ENCODE data around the gene CELF2.

Gene CELF2

DNA sequence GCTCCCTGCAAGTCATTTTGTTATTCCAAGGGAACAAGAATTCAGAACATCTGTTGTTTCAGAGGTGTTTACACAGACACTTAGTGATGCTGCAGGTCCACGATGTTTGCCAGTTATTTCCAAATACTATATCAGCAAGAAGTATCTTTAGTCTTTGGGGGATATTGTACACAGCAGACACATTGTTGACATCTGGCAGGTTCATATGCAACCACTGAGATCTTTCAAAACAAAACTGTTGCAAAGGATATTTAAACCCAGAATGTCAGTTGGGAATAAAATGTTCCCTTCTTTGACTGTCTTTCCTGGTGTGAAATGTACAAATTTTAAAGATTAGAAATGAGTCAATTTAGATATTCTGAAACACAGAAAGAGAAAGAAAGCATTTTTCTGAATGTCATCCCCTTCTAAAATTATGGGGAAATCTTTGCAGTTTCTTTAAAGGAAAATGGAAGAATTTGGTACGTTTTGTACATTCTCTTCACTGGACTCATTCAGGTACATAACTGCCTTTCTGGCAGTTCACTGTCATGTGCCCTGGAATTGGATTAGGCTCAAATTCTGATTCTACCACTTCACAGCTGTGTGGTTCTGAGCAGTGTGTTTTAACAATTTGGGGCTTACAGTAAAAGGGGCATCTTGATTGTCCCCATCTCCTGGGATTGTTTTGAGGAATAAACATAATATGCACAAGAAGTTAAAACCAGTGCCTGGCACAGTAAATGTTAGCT is 40.3 kb upstream of the CELF2 start:
- ATAC-seq = no peak
- TF ChIP-seq ZNF70 (CRISPR knock-in tag; IDR thresholded peaks at IDR 0.05) (no peak), OSR1 (CRISPR knock-in tag; IDR thresholded peaks at IDR 0.05) (no peak), PATZ1 (CRISPR knock-in tag; IDR thresholded peaks at IDR 0.05; ENCODE audit: borderline replicate concordance) (no peak), BACH2 (CRISPR knock-in tag; IDR thresholded peaks at IDR 0.05; ENCODE audit: borderline replicate concordance) (no peak), ARNTL (CRISPR knock-in tag; IDR thresholded peaks at IDR 0.05; ENCODE audit: borderline replicate concordance, low read depth) (no peak), TSHZ2 (CRISPR knock-in tag; IDR thresholded peaks at IDR 0.05) (no peak), ZFP3 (CRISPR knock-in tag; IDR thresholded peaks at IDR 0.05) (no peak), RARB (CRISPR knock-in tag; IDR thresholded peaks at IDR 0.05) (no peak), TOX (CRISPR knock-in tag; IDR thresholded peaks at IDR 0.05; ENCODE audit: borderline replicate concordance) (no peak), ESRRG (CRISPR knock-in tag; IDR thresholded peaks at IDR 0.05) (no peak), PPARA (CRISPR knock-in tag; IDR thresholded peaks at IDR 0.05; ENCODE audit: borderline replicate concordance) (no peak), CSRNP3 (CRISPR knock-in tag; IDR thresholded peaks at IDR 0.05) (no peak), ZC3H10 (CRISPR knock-in tag; IDR thresholded peaks at IDR 0.05) (no peak), ZNF8 (CRISPR knock-in tag; IDR thresholded peaks at IDR 0.05) (no peak), ISL1 (CRISPR knock-in tag; IDR thresholded peaks at IDR 0.05) (no peak)
- TF ChIP-seq, protein P1, sequence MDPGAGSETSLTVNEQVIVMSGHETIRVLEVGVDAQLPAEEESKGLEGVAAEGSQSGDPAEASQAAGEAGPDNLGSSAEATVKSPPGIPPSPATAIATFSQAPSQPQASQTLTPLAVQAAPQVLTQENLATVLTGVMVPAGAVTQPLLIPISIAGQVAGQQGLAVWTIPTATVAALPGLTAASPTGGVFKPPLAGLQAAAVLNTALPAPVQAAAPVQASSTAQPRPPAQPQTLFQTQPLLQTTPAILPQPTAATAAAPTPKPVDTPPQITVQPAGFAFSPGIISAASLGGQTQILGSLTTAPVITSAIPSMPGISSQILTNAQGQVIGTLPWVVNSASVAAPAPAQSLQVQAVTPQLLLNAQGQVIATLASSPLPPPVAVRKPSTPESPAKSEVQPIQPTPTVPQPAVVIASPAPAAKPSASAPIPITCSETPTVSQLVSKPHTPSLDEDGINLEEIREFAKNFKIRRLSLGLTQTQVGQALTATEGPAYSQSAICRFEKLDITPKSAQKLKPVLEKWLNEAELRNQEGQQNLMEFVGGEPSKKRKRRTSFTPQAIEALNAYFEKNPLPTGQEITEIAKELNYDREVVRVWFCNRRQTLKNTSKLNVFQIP (CRISPR knock-in tag; IDR thresholded peaks at IDR 0.05; ENCODE audit: borderline replicate concordance, low read depth) = no peak

GRCh38 chr10:10977978-10978377 is 39.7 kb upstream of the CELF2 start:
- no peak for ATAC-seq
- TF ChIP-seq ESRRG (CRISPR knock-in tag; IDR thresholded peaks at IDR 0.05) (no peak), CSDC2 (CRISPR knock-in tag; IDR thresholded peaks at IDR 0.05) (no peak), ISL1 (CRISPR knock-in tag; IDR thresholded peaks at IDR 0.05) (no peak), ZFP30 (CRISPR knock-in tag; IDR thresholded peaks at IDR 0.05) (no peak), GLIS3 (CRISPR knock-in tag; IDR thresholded peaks at IDR 0.05) (no peak), BACH2 (CRISPR knock-in tag; IDR thresholded peaks at IDR 0.05; ENCODE audit: borderline replicate concordance) (no peak), OSR1 (CRISPR knock-in tag; IDR thresholded peaks at IDR 0.05) (no peak), TOX (CRISPR knock-in tag; IDR thresholded peaks at IDR 0.05; ENCODE audit: borderline replicate concordance) (no peak), ZFP3 (CRISPR knock-in tag; IDR thresholded peaks at IDR 0.05) (no peak), CSRNP3 (CRISPR knock-in tag; IDR thresholded peaks at IDR 0.05) (no peak), ZC3H10 (CRISPR knock-in tag; IDR thresholded peaks at IDR 0.05) (no peak), PPARA (CRISPR knock-in tag; IDR thresholded peaks at IDR 0.05; ENCODE audit: borderline replicate concordance) (no peak), ARNTL (CRISPR knock-in tag; IDR thresholded peaks at IDR 0.05; ENCODE audit: borderline replicate concordance, low read depth) (no peak), ZNF565 (CRISPR knock-in tag; conservative IDR thresholded peaks at IDR 0.05; ENCODE audit: low read depth) (no peak), SNAI2 (CRISPR knock-in tag; IDR thresholded peaks at IDR 0.05) (no peak), TSHZ2 (CRISPR knock-in tag; IDR thresholded peaks at IDR 0.05) (no peak)
- TF ChIP-seq, protein P1 (CRISPR knock-in tag; IDR thresholded peaks at IDR 0.05; ENCODE audit: borderline replicate concordance, low read depth) = no peak
- TF ChIP-seq, protein P2, sequence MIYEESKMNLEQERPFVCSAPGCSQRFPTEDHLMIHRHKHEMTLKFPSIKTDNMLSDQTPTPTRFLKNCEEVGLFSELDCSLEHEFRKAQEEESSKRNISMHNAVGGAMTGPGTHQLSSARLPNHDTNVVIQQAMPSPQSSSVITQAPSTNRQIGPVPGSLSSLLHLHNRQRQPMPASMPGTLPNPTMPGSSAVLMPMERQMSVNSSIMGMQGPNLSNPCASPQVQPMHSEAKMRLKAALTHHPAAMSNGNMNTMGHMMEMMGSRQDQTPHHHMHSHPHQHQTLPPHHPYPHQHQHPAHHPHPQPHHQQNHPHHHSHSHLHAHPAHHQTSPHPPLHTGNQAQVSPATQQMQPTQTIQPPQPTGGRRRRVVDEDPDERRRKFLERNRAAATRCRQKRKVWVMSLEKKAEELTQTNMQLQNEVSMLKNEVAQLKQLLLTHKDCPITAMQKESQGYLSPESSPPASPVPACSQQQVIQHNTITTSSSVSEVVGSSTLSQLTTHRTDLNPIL (CRISPR knock-in tag; IDR thresholded peaks at IDR 0.05; ENCODE audit: low read depth) = no peak

Data from SK-N-SH treated with all-trans-retinoic acid at 6 μM for 48 hours (cell line).